Dermis blood vessel endothelial cell (primary cell): ENCODE data around the gene SMURF1. TPM values are rescaled to one million over a fixed set of nuclear protein-coding genes. Genes with fewer than 3 reads are reported as not detected.
A peak's percentile ranks its signal among the peaks of the same experiment; 100 is the strongest.

ENCODE experiments used
- DNase-seq: peaks from one replicate; pipeline ENCODE4 v3.0.0; 2010
- total RNA-seq: library from RNA; depleted of rRNA; stranded (reverse); fragments of >200 nt; gene quantifications from 2 replicates; pipeline ENCODE4 v1.2.3, GENCODE V29; 2014

Gene SMURF1
- total RNA-seq, 1 donor from 2014 or later = 18.9 TPM

GRCh38 chr7:99027841-99028240 is 116.1 kb downstream of the SMURF1 start:
- no peak for DNase-seq

- no peak for DNase-seq
Observed at GRCh38 chr7:99027241-99027640, 116.7 kb downstream of the SMURF1 start.

GRCh38 chr7:99024066-99024465 is 119.8 kb downstream of the SMURF1 start:
- no peak for DNase-seq

- peak; percentile 26 for DNase-seq
Observed at GRCh38 chr7:99021941-99022560, 121.9 kb downstream of the SMURF1 start.

- no peak for DNase-seq
Observed at GRCh38 chr7:99020413-99020715, 123.5 kb downstream of the SMURF1 start.

GRCh38 chr7:99019523-99020412 is 124.1 kb downstream of the SMURF1 start:
- no peak for DNase-seq

- no peak for DNase-seq
Observed at GRCh38 chr7:99016196-99016595, 127.7 kb downstream of the SMURF1 start.

GRCh38 chr7:99014113-99014985 is 129.6 kb downstream of the SMURF1 start:
- no peak for DNase-seq

- DNase-seq = no peak
Observed at GRCh38 chr7:99013266-99014112, 130.4 kb downstream of the SMURF1 start.

- DNase-seq = no peak
Observed at GRCh38 chr7:99012722-99013121, 131.2 kb downstream of the SMURF1 start.

- no peak for DNase-seq
Observed at GRCh38 chr7:99011706-99012404, 132.1 kb downstream of the SMURF1 start.

GRCh38 chr7:99011341-99011705 is 132.6 kb downstream of the SMURF1 start:
- no peak for DNase-seq

GRCh38 chr7:99010281-99010680 is 133.6 kb downstream of the SMURF1 start:
- no peak for DNase-seq

- no peak for DNase-seq
Observed at GRCh38 chr7:99008921-99009530, 134.9 kb downstream of the SMURF1 start.

GRCh38 chr7:99008181-99008631 is 135.7 kb downstream of the SMURF1 start:
- no peak for DNase-seq

- no peak for DNase-seq
Observed at GRCh38 chr7:99006739-99007424, 137.0 kb downstream of the SMURF1 start.

GRCh38 chr7:99005776-99006175 is 138.1 kb downstream of the SMURF1 start:
- no peak for DNase-seq

- DNase-seq = peak; percentile 15
Observed at GRCh38 chr7:99004781-99005500, 139.0 kb downstream of the SMURF1 start.

GRCh38 chr7:99004216-99004615 is 139.7 kb downstream of the SMURF1 start:
- no peak for DNase-seq

- DNase-seq = no peak
Observed at GRCh38 chr7:99003419-99003818, 140.5 kb downstream of the SMURF1 start.
